Heart right ventricle (tissue), 16 donors: ENCODE results near the gene RBM42. TPM values are rescaled to one million over a fixed set of nuclear protein-coding genes. Genes with fewer than 3 reads are reported as not detected.
"Not testable (repeated sequence)": the region's sequence is repeated elsewhere in the genome, so short reads cannot be mapped to it uniquely, and the experiment has no call there.

Experiments used
- ATAC-seq, 8 donors: fragments of 200-7000 bp; cut with Tn5 transposase; one replicate each; pipeline ENCODE4 v1.9.1; 2020; ENCODE audit warnings: mild to moderate bottlenecking in 8 of 8, moderate library complexity in 8 of 8, moderate number of reproducible peaks in 1 of 8
- DNase-seq, 2 donors: peaks; one replicate each; pipeline ENCODE4 v3.0.0-alpha.2; 2020
- H3K27ac ChIP-seq, 10 donors: fragments of 200-600 bp; sonication (generic) in 2 of 10; one replicate each; pipeline versions ENCODE4 v1.5.0 to v1.8.0; 2020 to 2022; ENCODE audit warnings: mild to moderate bottlenecking in 3 of 10
- H3K27me3 ChIP-seq, 7 donors: fragments of 200-600 bp; one replicate each; pipeline ENCODE4 v1.8.0; 2021 to 2022; ENCODE audit warnings: mild to moderate bottlenecking in 2 of 7
- H3K36me3 ChIP-seq, 9 donors: fragments of 200-600 bp; sonication (generic) in 1 of 9; one replicate each; pipeline versions ENCODE4 v1.5.0 to v1.8.0; 2020 to 2022; ENCODE audit warnings: mild to moderate bottlenecking in 2 of 9
- H3K4me1 ChIP-seq, 9 donors: fragments of 200-600 bp; sonication (generic) in 1 of 9; one replicate each; pipeline versions ENCODE4 v1.5.0 to v1.8.0; 2020 to 2022; ENCODE audit warnings: mild to moderate bottlenecking in 4 of 9
- H3K4me3 ChIP-seq, 10 donors: fragments of 200-600 bp; sonication (generic) in 2 of 10; one replicate each; pipeline versions ENCODE4 v1.5.0 to v1.8.0; 2020 to 2022; ENCODE audit warnings: mild to moderate bottlenecking in 7 of 10, moderate library complexity in 2 of 10
- H3K9me3 ChIP-seq, 11 donors: fragments of 200-600 bp in 10 of 11; sonication (generic) in 2 of 11; one replicate each; pipeline versions ENCODE4 v1.5.0 to v1.8.0; 2013 to 2022; ENCODE audit warnings: mild to moderate bottlenecking in 2 of 11, control low read depth in 1 of 11, moderate library complexity in 1 of 11
- CTCF ChIP-seq, 9 donors: fragments of 200-600 bp; sonication (generic) in 2 of 9; IDR thresholded peaks; one replicate each; pipeline versions ENCODE4 v1.5.0 to v1.8.0; 2021 to 2022; ENCODE audit warnings: antibody characterized with exemption in 9 of 9, mild to moderate bottlenecking in 5 of 9, moderate library complexity in 1 of 9
- WGBS, 2 donors: extraction: QIAGEN DNeasy Blood & Tissue Kit; methylation state at CpG; one replicate each; pipeline ENCODE4 v1.1.7; 2013; ENCODE audit warnings: inconsistent platforms in 1 of 2; 5-methylcytosine and 5-hydroxymethylcytosine counted together
- intact Hi-C, 10 donors: fragments of 100-400 bp; cut with DNase I; formaldehyde crosslinking; loops; one replicate each; pipeline versions ENCODE4 v1.11.1 to v1.14.2; 2022
- polyA plus RNA-seq, 2 donors: library from polyadenylated mRNA; stranded (reverse); fragments of 200-250 nt; gene quantifications; one replicate each; pipeline ENCODE4 v1.2.3, GENCODE V29; 2013
- total RNA-seq, 10 donors: library from RNA; stranded (reverse); fragmentation: NEBNext Ultra II Directional in 3 of 10; extraction: Animal tissue kit (Norgen Biotek cat#: 25700) in 3 of 10; gene quantifications; one replicate each; pipeline versions ENCODE4 v1.2.1 to v1.2.4, GENCODE V29; 2021 to 2023
- donor health status: Arrhythmogenic right ventricular cardiomyopathy.
- donor health status: ischemic (EF 13 %, LVEDD 7.1; RV severe dilation, severe dysfunction).
- donor health status: healthy with polysubstance abuse.
- donor health status: DM: no; HTN: yes; CAD: no.
- donor health status: DM: no; HTN: no; CAD: no.
- donor health status: ischemic (EF 25% LVEDD 6.9; RV normal size, moderate dysfunction).
- donor health status: ischemic (EF 25% LVEDD 5.7; RV mildly dilated, moderate dysfunction).
- donor health status: healthy.
- donor health status: DM: yes; HTN: yes; CAD: no.
- donor health status: Ischemic cardiomyopathy.
- donor health status: ischemic (EF 35%, LVEDD 5.7; RV mildly dilated, moderate dysfunction).
- donor health status: nonischemic (EF 11% LVEDD 7.7; RV severe dilation, severe dysfunction).
- donor health status: DM: yes; HTN: yes; CAD: no.
- donor health status: PGD.
- donor health status: ischemic (EF 29% LVEDD 5.4; RV normal size, mild dysfunction).
- donor health status: nonischemic (EF 23%, LVEDD 6.1; RV moderate dilation, normal function).

RBM42 gene
- total and polyA plus RNA-seq, 12 donors = 43.5 to 93.1 (median 53.7) TPM

GRCh38 chr19:35590875-35591274, 38.0 kb upstream of the RBM42 start:
- no peaks in the 10 kb centered on the region for H3K4me1 ChIP-seq
- intact Hi-C loops = no loop called here
- H3K9me3 ChIP-seq = no peaks in the 10 kb centered on the region
- TF ChIP-seq CTCF (IDR thresholded peaks at IDR 0.05) = no peak
- H3K27ac ChIP-seq = no peak overlapping the region
- H3K36me3 ChIP-seq = no peaks in the 10 kb centered on the region
- no peak overlapping the region for H3K4me3 ChIP-seq
- no peak for ATAC-seq
- WGBS, 2 donors = 82 to 86% methylated on average over 3 of the region's 3 CpGs
- DNase-seq = no peak
- H3K27me3 ChIP-seq = peaks cover 0 to 33% (median 17%) of the 10 kb centered on the region in 7 donors

GRCh38 chr19:35592226-35592625, 36.6 kb upstream of the RBM42 start:
- DNase-seq (no peak), ATAC-seq (peak in 1 of 8 donors; percentile 31)
- TF ChIP-seq CTCF (IDR thresholded peaks at IDR 0.05) = peak in 7 of 9 donors; percentile 30 to 56 (median 43)
- no peak overlapping the region for H3K4me3 ChIP-seq
- H3K9me3 ChIP-seq = no peaks in the 10 kb centered on the region
- H3K27ac ChIP-seq = no peak overlapping the region
- H3K36me3 ChIP-seq = no peaks in the 10 kb centered on the region
- no peaks in the 10 kb centered on the region for H3K4me1 ChIP-seq
- peaks cover 0 to 29% (median 14%) of the 10 kb centered on the region in 7 donors for H3K27me3 ChIP-seq
- intact Hi-C loops = no loop called here
- WGBS, 2 donors = 24 to 28% methylated on average over 8 of the region's 8 CpGs

- H3K4me1 ChIP-seq, H3K9me3 ChIP-seq, DNase-seq, H3K36me3 ChIP-seq, H3K27ac ChIP-seq, ATAC-seq, intact Hi-C loops, H3K4me3 ChIP-seq: not testable (repeated sequence)
- peaks cover 0 to 32% (median 14%) of the 10 kb centered on the region in 7 donors for H3K27me3 ChIP-seq
- 78 to 81% methylated on average over 3 of the region's 3 CpGs for WGBS, 2 donors
These were observed 33.8 kb upstream of the RBM42 start for GRCh38 chr19:35595026-35595425.

GRCh38 chr19:35595928-35596327, 32.9 kb upstream of the RBM42 start:
- Histone ChIP-seq H3K4me3 (no peak overlapping the region), H3K9me3 (no peaks in the 10 kb centered on the region), H3K36me3 (no peaks in the 10 kb centered on the region), H3K27me3 (peaks cover 0 to 32% (median 14%) of the 10 kb centered on the region in 7 donors), H3K27ac (no peak overlapping the region), H3K4me1 (no peaks in the 10 kb centered on the region)
- ATAC-seq (no peak), DNase-seq (no peak)
- WGBS, 2 donors = 96 to 97% methylated on average over 1 of the region's 1 CpG
- intact Hi-C loops = no loop called here
- TF ChIP-seq CTCF (IDR thresholded peaks at IDR 0.05) = no peak

GRCh38 chr19:35596366-35596999, 32.4 kb upstream of the RBM42 start:
- Histone ChIP-seq H3K9me3 (no peaks in the 10 kb centered on the region), H3K36me3 (no peaks in the 10 kb centered on the region), H3K4me3 (no peak overlapping the region), H3K27ac (no peak overlapping the region), H3K4me1 (no peaks in the 10 kb centered on the region), H3K27me3 (peaks cover 0 to 37% (median 14%) of the 10 kb centered on the region in 7 donors)
- no peak for TF ChIP-seq CTCF (IDR thresholded peaks at IDR 0.05)
- WGBS, 2 donors = 55 to 66% methylated on average over 4 of the region's 4 CpGs
- ATAC-seq (no peak), DNase-seq (no peak)
- intact Hi-C loops = no loop called here
